Measurements from ENCODE around the gene ISY1.
"Not testable (repeated sequence)": the region's sequence is repeated elsewhere in the genome, so short reads cannot be mapped to it uniquely, and the experiment has no call there.

The ISY1 gene

DNA sequence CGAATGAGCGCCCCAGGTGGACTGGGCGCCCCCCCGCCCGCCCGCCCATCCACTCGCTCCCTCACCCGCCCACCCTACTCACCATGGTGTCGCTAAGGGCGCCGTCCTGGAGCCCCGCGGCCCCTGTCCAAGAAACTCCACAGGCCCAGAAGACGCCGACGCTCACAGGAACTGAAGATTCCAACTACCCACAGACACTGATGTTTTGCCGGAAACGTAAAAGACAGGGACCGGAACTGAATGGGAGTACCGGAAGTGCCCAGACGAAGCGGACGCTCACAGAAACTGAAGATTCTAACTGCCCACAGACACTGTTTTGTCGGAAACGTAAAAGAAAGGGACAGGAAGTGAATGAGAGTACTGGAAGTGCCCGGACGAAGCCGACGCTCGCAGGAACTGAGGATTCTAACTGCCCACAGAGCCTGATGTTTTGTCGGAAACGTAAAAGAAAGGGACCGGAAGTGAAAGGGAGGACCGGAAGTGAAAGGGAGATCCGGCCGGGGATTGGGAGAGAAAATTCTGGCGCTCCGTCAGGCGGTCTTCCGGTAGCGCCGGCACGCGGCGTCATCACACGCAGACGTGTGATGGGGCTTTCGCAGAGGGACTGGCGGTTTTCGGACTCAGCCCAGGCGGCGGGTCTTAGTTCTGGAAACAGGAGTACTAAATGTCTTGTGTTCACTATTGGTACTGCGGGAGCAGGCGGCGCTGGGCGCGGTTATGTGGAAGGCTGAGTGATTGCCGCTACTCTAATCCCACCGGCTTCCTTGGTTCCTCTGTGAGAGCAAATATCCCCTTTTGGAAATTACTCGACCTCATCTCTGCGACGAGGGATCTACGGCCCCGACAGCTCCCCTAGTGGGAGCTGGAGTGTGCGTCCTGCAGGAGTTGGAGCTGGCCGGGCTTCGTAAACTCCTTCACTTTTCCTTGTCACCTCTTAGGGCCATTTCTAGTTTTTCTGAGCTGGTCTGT, at the start of gene ISY1:
ISY1 (minus strand) TSS at position 173 of the 969 bp plus-strand sequence; CDS start at position 85, 88 bp downstream.
- DNase-seq (ENCODE audit: low read depth in 2 of 2), result peak; percentile 78 to 80

DNA sequence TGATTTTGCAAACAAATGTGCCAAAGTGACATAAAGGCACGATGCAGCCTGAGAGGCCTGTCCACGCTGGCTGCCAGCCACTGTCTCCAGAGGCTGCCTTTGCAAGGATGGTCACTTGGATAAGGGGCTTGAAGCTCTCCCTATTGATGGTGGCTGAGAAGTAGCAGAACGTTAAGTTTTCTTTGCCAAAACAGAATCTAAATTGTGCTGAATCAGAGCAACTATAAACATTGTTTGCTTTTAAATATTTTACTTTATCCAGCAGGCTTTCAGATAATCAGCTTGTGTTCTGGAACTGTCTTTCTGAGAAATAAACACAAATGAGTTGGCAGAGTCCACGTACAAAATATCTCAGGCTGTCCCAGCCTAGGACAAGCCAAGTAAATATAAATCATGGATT, 46.6 kb upstream of the ISY1 start:
- DNase-seq (ENCODE audit: low read depth in 2 of 2), result no peak

DNA sequence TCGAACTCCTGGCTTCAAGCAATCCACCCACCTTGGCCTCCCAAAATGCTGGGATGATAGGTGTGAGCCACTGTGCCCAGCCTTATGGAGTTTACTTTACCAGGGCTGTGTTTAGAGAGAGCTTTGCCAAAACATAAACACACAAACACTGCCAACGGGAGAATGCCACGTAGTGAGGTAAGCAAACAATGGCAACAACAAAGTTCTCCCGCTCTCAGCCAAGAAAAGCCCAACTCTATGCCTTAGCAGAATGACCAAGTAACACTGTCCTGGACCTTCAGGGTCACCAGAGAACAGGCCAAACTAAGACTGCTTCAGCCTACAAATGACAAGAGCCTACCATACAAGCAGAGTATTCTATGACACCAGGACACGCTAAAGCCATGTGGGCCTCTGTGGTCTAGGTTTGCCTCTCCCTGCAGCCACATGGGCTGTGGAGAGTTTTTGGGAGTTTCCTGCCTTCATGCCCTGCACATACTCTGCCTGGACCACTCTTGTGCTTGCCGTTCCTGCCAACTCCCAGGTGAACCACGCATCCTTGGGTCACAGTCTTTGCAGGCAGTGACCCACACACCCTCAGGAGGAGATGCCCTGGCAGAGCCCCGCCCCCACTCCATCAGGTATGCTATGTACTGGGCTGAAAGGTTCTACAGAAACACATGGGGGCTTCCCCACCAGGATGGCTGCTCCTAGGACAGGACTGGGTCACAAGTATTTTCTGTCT, 44.4 kb upstream of the ISY1 start:
- DNase-seq (ENCODE audit: low read depth in 2 of 2), result no peak

DNA sequence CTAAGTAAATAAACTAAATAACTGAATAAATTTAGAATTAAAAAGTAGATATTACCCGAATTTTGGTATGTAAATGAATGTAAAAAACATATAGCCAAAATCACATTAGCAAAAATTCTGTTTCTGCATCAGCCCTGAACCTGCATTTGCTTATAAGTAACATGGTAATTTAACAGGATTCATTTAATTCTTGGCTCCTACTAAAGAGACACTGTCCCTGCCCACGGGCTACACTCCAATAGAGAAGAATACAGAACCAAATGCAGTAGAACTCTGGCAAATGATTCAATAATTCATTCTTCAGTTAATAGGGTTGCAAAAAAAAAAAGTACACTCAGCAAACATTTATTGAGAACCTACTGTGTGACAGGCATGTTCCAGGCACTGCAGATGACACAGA, 43.6 kb upstream of the ISY1 start:
- DNase-seq (ENCODE audit: low read depth in 2 of 2), result no peak

DNA sequence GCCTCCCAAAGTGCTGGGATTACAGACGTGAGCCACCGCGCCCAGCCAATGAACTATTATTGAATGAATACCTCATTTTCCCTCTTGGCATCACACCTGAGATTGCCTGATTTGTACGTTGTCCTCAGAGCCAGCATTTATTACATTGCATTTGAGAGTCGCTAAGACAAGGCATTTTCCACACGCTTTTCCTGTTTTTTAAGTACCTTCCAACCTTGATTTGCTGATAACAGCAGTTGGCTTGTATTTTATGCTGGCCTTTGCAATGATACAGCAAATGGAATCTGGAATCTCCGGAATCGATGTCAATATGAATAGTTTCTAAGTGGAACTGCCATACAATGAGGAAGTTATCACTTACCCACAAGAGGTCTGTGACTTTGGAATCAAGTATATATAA, 38.5 kb upstream of the ISY1 start:
- DNase-seq (ENCODE audit: low read depth in 2 of 2), result no peak

DNA sequence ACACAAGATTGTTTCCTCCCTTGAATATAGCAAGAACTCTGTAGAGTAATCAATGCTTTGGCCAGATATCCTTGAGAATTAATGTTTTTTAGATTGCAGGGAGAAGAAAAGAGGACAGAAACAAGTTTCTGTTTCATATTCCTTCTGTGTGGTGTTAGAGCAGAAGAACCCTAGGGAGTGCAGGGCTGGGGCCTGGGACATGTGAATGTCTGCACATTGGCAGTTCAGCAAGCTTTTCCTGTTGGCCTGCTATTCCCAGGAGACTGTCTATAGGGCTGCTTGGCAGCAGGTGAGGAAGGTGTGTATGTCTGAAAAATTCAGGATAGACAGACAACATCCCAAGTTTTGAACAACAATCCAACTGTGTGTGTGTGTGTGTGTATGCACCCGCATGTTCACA, 36.5 kb upstream of the ISY1 start:
- no peak for DNase-seq (ENCODE audit: low read depth in 2 of 2)

DNA sequence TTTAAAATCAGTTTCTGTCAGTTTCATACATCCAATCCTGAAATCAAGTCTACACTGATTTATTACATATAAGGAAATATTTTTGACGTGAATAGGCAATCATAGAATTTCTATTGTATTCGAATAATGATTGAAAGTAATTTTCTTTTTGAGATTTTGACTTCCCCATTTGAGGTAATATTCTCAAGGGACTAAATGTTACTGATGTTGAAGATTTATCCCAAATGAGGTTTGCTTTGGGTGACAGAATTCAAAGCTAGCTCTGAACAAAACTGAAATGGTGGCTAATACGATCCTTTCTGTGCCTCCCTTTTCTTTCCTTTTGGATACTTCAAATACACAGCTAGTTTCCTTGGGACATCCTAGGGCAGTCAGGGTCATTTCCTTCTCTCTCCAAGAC, 35.7 kb upstream of the ISY1 start:
- DNase-seq (ENCODE audit: low read depth in 2 of 2), result no peak

DNA sequence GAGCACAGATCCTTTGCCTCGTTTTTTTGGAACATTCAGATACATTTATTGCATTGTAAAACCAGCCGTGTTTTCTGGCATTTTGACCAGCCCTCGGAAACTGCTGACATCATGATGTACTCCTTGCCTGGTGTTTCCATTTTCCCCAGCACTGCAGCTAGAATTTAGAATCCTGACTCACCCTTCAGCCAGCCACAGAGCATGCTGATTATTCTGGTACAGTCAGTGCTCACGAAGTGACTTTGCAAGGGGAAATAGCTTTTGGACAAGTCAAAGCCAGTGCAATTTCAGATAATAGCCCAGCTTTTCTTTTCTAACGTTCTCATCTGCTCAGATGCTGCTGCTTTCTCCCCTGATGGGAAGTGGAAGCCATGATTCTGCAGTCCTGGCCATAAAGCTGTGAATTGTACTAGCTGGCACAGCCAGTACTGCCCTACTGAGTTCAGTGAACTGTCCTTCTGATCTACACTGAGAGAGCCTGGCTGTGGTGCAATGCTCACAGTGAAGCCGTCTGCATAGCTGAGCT, 34.9 kb upstream of the ISY1 start:
- DNase-seq (ENCODE audit: low read depth in 2 of 2), result no peak

DNA sequence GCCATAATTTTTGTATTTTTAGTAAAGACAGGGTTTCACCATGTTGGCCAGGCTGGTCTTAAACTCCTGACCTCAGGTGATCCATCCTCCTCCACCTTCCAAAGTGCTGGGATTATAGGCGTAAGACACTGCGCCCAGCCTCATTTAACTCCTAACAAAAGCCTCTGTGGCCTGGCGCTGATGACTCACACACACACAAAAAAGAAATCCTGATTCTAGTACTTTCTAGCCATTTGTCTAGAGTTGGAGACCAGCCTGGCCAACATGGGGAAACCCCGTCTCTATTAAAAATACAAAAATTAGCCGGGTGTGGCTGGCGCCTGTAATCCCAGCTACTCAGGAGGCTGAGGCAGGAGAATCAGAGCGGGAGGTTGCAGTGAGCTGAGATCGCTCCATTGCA, 28.9 kb upstream of the ISY1 start:
- not testable (repeated sequence) for DNase-seq (ENCODE audit: low read depth in 2 of 2)

DNA sequence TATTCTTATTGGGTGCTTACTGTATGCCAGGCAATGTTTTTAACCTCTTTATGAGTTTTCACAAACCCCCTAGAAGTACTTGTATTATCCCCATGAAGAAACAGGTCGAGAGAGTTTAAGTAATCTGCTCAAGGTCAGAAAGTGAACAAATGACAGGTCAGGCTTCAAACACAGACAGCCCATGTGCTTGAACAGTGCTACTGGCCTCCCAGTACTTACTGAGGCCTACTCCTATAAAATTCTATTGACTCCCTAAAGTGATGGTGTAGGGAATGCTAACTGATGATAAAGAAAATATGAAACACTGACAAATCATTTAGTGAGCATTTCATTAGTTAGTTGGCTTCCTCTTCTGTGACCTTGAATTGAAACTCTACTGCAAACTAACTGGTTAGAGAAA, 27.0 kb upstream of the ISY1 start:
- DNase-seq (ENCODE audit: low read depth in 2 of 2), result no peak

DNA sequence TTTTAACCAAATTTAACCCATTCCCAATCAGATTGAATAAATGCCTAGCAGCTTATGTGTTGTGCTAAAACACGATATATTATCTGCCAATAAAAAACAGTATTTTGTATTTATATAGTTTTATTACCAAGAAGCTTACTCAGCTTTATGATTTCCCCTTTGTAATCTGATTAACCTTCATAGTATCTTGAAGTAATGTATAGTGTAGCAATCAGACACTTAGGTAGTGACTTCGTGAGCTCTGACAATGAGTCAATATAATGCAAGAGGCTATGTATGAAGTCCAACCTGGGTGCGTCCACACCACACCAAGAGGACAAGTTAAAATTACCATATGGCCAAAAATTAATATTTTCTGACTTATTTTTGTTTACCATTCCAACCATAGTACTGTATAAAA, 24.9 kb upstream of the ISY1 start:
- no peak for DNase-seq (ENCODE audit: low read depth in 2 of 2)

DNA sequence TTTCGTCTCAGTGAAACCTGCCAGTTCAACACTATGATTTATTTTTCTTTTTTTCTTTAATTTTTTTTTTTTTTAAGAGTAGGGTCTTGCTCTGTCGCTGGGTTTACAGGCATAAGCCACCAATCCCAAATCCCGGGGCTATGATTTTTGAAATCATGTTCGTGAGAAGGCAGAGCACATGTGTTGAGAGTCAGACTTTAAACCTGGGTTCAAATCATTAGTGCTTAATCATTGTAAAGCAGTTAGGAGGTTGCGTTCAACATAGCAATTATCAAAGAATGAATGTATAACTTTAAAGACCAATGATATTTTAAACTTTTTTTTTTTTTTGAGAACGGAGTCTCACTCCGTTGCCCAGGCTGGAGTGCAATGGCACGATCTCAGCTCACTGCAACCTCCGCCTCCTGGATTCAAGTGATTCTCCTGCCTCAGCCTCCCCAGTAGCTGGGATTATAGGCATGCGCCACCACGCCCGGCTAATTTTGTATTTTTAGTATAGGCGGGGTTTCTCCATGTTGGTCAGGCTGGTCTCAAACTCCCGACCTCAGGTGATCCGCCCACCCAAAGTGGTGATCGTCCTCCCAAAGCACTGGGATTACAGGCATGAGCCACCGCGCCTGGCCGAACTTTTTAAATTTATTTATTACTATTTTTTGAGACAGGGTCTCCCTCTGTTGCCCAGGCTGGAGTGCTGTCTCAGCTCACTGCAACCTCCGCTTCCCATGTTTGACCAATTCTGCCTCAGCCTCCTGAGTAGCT, 24.1 kb upstream of the ISY1 start:
- not testable (repeated sequence) for DNase-seq (ENCODE audit: low read depth in 2 of 2)

DNA sequence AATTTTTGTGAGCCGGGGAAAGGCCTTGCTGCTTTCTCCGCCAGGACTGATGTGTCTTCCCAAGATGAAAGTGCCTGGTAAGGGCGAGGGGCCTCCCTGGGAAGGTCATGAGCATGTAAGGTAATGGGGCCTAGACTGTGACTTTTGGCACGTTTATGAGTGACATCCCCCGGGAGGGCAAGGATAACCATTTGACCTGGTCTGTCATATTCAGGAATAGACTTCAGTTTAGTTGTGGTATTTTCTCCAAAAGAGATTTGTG, 23.5 kb upstream of the ISY1 start:
- DNase-seq (ENCODE audit: low read depth in 2 of 2), result no peak

DNA sequence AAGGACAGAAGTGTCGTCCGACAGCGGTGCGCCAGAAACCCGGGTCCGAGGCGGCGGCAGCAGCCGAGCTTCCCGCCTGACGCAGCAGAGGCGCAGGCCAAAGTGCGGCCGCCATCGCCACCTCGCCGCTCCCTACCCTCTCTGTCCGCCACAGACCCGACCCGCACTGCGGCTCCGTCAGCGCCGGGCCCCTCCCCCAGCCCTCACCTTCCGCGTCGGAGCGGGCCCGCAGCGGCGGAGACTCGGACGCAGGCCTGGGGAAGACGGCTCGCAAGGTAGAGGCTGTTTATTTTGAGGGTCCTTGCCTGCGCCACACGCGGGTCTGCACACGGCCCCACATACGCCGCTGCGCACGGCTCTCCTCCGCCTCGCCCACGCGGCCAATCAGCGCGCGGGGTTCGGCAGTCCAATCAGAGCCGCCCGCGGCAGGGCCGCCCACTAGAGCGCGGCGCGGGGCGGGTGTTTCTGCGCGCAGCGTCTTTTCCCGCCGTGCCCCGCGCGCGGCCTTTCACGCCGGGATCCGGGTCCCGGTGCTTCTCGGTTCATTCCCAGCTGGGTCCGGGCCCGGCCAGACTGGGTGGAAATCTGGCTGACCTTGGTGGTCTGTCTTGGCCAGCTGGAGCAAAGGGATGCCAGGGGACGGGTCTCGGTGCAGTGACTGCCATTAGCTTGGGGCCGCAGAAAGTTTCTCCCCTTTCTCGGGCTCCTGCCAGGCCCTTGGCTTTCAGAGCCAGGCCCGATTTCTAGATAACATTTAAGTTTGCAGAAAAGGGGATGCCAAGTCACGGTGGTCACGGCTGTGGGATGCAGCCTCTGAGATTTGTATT, 22.9 kb upstream of the ISY1 start, which contains the start of gene CNBP:
CNBP (minus strand) TSS at position 328 of the 827 bp plus-strand sequence. CDS start 12,139 bp downstream, outside the sequence.
- DNase-seq (ENCODE audit: low read depth in 2 of 2), result peak; percentile 81 to 86

DNA sequence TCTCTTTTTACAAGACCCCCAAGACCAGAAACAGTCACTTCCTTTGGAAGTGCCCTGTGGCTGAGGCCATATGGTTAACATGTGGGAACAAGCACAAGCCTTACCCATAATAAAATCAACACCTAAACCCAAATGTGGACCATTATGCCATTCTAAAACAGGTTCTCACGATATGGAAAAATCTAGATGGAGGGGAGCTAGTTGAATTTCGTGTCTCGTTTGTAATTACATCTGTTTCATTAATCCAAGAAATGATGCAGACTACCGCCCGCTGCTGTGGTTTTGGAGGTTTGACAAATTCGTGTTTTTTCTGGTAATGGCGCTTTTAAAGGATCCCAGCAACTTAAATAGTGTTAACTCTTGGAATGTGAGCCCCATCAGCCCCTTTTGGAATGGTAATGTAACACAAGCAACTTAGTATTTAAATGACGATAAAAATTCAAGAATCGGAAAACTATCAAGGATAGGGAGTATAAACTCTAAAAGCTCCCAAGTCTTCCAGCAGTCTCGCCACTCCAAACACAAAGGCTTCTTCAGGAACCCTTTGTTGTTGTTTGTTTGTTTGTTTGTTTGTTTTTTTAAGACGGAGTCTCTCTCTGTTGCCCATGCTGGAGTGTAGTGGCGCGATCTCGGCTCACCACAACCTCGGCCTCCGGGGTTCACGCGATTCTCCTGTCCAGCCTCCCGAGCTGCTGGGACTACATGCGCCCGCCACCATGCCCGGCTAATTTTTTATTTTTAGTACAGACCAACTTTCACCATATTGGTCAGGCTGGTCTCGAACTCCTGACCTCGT, 21.7 kb upstream of the ISY1 start:
- DNase-seq (ENCODE audit: low read depth in 2 of 2), result no peak

DNA sequence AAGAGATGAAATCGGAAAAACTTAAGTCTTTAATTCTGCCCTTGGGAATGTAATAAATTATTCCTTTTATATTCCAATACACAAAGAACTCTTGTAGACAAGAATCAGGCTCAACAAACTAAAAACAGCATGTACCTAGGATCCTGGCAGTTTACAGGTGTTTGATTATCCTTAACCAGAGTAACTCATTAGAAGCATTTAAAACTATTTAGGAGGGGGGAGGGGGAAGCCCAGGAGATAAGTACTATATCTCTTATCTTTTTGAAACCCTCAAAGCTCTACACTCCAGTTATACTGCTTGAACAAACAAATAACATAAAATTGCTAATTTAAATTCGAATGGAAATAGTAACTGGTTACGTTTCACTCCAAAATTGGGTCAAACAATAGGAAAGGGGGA, 21.0 kb upstream of the ISY1 start:
- DNase-seq (ENCODE audit: low read depth in 2 of 2), result no peak

DNA sequence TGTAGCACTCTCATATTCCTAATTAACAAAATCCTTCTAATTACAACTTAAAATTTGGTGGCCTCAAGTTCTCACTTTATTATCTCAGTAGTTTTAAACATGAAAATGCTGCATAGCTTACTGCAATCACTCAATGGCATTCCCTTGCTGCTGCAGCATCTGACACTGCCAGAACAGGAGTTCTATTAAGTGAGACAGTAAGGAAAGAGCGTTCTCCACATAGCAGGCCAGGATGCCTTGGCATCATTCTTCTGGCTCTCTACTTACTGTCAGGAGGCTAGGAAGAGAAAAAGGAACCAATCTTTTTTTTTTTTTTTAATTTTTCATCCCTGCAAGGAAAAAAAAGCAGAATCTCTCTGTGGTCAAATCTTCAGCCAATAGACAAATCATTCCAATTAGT, 19.6 kb upstream of the ISY1 start:
- no peak for DNase-seq (ENCODE audit: low read depth in 2 of 2)

DNA sequence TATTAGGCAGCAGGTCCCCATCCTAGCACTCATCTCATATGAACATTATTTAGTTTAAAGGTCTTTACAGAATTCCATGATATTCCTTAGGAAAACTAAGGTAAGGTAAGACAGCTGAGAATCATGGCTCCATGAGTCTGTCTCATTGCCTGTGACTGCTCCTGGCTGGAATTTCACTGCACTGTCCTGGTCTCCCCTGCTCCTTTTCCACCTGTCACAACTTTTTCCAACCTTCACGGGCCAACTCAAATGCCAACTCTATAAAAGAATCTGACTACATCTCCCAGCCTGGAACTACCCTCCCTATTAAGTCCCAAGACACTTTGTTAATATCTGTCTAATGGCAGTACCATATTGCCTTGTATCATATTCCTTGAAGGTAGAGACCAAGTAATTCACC, 15.2 kb upstream of the ISY1 start:
- DNase-seq (ENCODE audit: low read depth in 2 of 2), result no peak

DNA sequence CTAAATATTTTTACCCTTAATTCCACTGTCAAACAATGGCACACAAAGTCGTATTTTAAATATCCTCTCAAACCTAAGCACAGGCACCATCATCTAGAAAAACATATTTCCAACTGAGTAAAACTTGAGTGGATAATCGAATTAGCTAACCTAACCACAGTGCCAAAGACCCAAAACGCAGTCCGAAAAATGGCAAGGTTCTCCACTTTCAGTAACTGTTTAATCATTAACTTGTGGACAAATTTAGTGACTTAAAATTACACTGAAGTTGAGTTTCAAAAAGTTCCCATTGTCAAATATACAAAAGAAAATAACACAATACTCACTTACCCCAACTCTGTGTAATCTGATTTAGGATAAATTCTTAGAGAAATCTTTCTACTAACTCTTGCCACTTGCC, 12.9 kb upstream of the ISY1 start:
- DNase-seq (ENCODE audit: low read depth in 2 of 2), result no peak

DNA sequence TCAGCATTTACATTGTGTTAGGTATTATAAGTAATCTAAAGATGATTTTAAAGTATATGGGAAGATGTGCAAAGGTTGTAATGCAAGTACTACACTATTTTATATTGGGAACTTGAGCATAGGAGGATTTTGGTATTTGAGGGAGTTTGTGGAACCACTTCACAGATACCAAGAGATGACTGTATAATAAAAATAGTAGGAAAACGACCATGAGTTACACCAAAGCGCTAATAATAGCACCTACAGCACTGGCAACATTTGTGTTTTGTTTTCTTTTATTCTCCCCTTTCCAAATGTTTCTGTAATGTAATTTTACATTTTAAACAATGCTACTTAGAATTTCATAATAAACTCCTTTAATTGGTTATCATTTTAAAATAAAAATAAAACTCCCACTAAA, 12.3 kb upstream of the ISY1 start:
- no peak for DNase-seq (ENCODE audit: low read depth in 2 of 2)
